NCI-H2107 treated with DMSO at 0.1 percent for 48 hours (cell line): Measurements from ENCODE around the gene TRIO.

Experiments
- DNase-seq: peaks from one replicate; lab custom pipeline; 2025; ENCODE audit not compliant: unreplicated experiment; lab: John Stamatoyannopoulos, UW

Gene TRIO

GRCh38 chr5:14242447-14242846 is 99.3 kb downstream of the TRIO start:
- no peak for DNase-seq

- no peak for DNase-seq
Measured at GRCh38 chr5:14242871-14243383, 99.8 kb downstream of the TRIO start.

- no peak for DNase-seq
Measured at GRCh38 chr5:14243766-14244165, 100.6 kb downstream of the TRIO start.

GRCh38 chr5:14244721-14245120 is 101.6 kb downstream of the TRIO start:
- DNase-seq, result peak; percentile 65

- DNase-seq, result peak; percentile 97
Measured at GRCh38 chr5:14245132-14245925, 102.2 kb downstream of the TRIO start.

- DNase-seq, result peak; percentile 20
Measured at GRCh38 chr5:14246350-14247053, 103.4 kb downstream of the TRIO start.

GRCh38 chr5:14247054-14247386 is 103.9 kb downstream of the TRIO start:
- DNase-seq, result no peak

GRCh38 chr5:14249258-14250082 is 106.3 kb downstream of the TRIO start:
- DNase-seq, result peak; percentile 35

- DNase-seq, result peak; percentile 90
Measured at GRCh38 chr5:14250084-14250695, 107.0 kb downstream of the TRIO start.

GRCh38 chr5:14250748-14251701 is 107.9 kb downstream of the TRIO start:
- DNase-seq, result peak; percentile 63

- peak; percentile 63 for DNase-seq
Measured at GRCh38 chr5:14251733-14252132, 108.6 kb downstream of the TRIO start.

- DNase-seq, result no peak
Measured at GRCh38 chr5:14252793-14253192, 109.7 kb downstream of the TRIO start.

- DNase-seq, result no peak
Measured at GRCh38 chr5:14254686-14255085, 111.5 kb downstream of the TRIO start.

GRCh38 chr5:14256026-14256690 is 113.0 kb downstream of the TRIO start:
- DNase-seq, result no peak

- no peak for DNase-seq
Measured at GRCh38 chr5:14256756-14257393, 113.7 kb downstream of the TRIO start.

- peak; percentile 92 for DNase-seq
Measured at GRCh38 chr5:14257995-14258403, 114.9 kb downstream of the TRIO start.

GRCh38 chr5:14258840-14259239 is 115.7 kb downstream of the TRIO start:
- DNase-seq, result no peak

- DNase-seq, result no peak
Measured at GRCh38 chr5:14260637-14261036, 117.5 kb downstream of the TRIO start.

- DNase-seq, result no peak
Measured at GRCh38 chr5:14261235-14261634, 118.1 kb downstream of the TRIO start.
